A673 (cell line): ENCODE results near the gene SERTAD2.

ENCODE experiments used
- EZH2 ChIP-seq: fragments of 200-600 bp; sonication (generic); IDR thresholded peaks from 2 replicates; pipeline ENCODE4 v1.6.1; 2017; ENCODE audit warnings: borderline replicate concordance, low read depth, mild to moderate bottlenecking, mixed read lengths, antibody characterized with exemption, low read length; ENCODE audit not compliant: poor library complexity, severe bottlenecking
- TF ChIP-seq, protein P1 (sequence below): fragments of 300-800, 200-600 bp; sonication (generic); conservative IDR thresholded peaks from 2 replicates; pipeline ENCODE4 v1.5.1; 2017; ENCODE audit warnings: low read depth, mild to moderate bottlenecking, antibody characterized with exemption, low read length, moderate library complexity, mixed read lengths

DNA sequence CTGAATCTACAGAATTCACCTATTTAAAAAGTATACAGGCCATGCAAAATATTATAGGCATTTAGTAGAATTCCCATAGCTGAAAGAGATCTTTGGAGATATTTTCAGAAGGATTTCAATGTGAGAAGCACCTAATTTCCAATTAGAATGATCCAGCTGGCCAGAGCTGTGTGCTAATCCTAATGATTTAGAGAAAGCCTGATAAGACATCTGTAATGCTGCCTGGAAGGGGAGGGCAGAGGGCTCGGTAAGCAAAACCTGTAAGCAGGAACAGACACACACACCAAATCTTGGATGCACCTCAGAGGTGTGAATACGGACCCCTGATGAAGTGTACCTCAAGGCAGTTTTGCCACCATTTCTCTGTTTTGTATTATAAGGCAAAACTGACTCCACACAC is 14.0 kb downstream of the SERTAD2 start:
- TF ChIP-seq, protein P1, sequence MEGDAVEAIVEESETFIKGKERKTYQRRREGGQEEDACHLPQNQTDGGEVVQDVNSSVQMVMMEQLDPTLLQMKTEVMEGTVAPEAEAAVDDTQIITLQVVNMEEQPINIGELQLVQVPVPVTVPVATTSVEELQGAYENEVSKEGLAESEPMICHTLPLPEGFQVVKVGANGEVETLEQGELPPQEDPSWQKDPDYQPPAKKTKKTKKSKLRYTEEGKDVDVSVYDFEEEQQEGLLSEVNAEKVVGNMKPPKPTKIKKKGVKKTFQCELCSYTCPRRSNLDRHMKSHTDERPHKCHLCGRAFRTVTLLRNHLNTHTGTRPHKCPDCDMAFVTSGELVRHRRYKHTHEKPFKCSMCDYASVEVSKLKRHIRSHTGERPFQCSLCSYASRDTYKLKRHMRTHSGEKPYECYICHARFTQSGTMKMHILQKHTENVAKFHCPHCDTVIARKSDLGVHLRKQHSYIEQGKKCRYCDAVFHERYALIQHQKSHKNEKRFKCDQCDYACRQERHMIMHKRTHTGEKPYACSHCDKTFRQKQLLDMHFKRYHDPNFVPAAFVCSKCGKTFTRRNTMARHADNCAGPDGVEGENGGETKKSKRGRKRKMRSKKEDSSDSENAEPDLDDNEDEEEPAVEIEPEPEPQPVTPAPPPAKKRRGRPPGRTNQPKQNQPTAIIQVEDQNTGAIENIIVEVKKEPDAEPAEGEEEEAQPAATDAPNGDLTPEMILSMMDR = no peak
- no peak for TF ChIP-seq EZH2
